Activated CD4-positive, alpha-beta T cell treated with anti-CD3 and anti-CD28 coated beads, Interleukin-2, amount 10 ng/mL, durations not matched to agents 24 days and 14 days (primary cell): ENCODE data around the gene PPP2R5A. TPM values are rescaled to one million over a fixed set of nuclear protein-coding genes. Genes with fewer than 3 reads are reported as not detected.
A peak's percentile ranks its signal among the peaks of the same experiment; 100 is the strongest.

Source experiments
- DNase-seq: peaks from one replicate; pipeline ENCODE4 v3.0.0; 2022
- H3K27ac Mint-ChIP-seq: one replicate; pipeline ENCODE4 v1.8.0; 2022; ENCODE audit warnings: mild to moderate bottlenecking, mixed read lengths
- H3K27me3 Mint-ChIP-seq: one replicate; pipeline ENCODE4 v1.8.0; 2022; ENCODE audit warnings: mixed read lengths
- H3K36me3 Mint-ChIP-seq: one replicate; pipeline ENCODE4 v1.8.0; 2022; ENCODE audit warnings: low read depth, mild to moderate bottlenecking, mixed read lengths
- H3K4me1 Mint-ChIP-seq: one replicate; pipeline ENCODE4 v1.8.0; 2021; ENCODE audit warnings: mixed read lengths
- H3K4me3 Mint-ChIP-seq: one replicate; pipeline ENCODE4 v1.8.0; 2022; ENCODE audit warnings: mild to moderate bottlenecking, moderate library complexity, mixed read lengths
- H3K9me3 Mint-ChIP-seq: one replicate; pipeline ENCODE4 v1.8.0; 2021; ENCODE audit warnings: mixed read lengths
- intact Hi-C: fragments of 100-400 bp; cut with micrococcal nuclease; formaldehyde crosslinking; loops from one replicate; pipeline ENCODE4 v1.15.1; 2023
- total RNA-seq: library from RNA; stranded (reverse); gene quantifications from 2 replicates; pipeline ENCODE4 v1.2.3, GENCODE V29; 2022

PPP2R5A gene
- total RNA-seq, 1 donor from 2014 or later = 44.4 TPM

DNA sequence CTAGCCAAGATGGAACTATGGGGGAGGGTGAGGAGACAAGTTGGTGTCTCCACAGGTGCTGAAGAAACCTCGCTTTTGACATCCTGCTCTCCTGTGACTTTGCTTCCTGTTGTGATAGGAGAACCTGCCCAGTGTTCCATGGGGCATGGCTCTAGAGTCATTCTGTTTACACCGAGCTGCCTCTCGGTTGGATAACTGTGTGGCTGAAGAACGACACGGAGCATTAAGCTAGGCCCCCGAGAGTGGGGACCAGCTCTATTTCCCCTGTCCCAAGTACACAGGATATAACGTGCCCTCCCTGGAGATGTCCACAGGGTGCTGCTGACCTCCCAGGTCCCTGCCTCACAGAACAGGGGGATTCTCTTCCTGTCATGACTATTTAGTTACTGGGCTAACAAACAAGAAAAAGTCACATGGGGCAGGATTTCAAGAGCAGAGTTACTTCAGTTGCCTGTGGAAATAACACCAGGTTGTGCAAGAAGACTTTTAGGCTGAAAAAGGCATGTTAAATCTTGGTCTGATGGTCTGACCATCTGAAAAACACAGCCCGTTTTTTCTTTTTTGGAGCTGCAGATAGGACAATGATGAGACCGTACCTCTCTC, 29.4 kb upstream of the PPP2R5A start:
- H3K27ac Mint-ChIP-seq = peak overlapping the region; percentile 87
- peak overlapping the region; percentile 69 for H3K4me3 Mint-ChIP-seq

DNA sequence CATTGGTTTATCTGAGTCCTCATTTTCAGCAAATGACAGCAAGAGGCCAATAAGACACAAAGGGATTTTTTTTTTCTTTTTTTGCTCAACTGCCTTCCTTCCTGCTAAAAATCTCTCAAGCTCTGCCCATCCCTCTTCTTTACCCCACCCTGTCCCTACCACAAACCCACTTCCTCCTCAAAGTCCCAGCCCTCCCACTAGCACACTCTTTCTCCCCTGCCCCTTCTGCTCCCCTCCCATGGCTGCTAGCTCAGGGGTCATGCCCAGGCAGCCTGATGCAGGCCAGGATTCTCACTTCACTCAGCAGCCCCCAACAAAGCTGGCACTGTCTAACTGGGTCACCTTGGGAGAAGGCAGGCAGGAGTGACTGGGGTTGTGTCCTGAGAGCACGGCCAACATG, 28.8 kb upstream of the PPP2R5A start:
- H3K27ac Mint-ChIP-seq = peak overlapping the region; percentile 87
- peak; percentile 87 for DNase-seq
- H3K27me3 Mint-ChIP-seq = no peaks in the 10 kb centered on the region
- H3K4me3 Mint-ChIP-seq = peak overlapping the region; percentile 69
- intact Hi-C loops = no loop called here
- no peaks in the 10 kb centered on the region for H3K9me3 Mint-ChIP-seq
- H3K36me3 Mint-ChIP-seq = peaks cover 2% of the 10 kb centered on the region
- peaks cover 51% of the 10 kb centered on the region for H3K4me1 Mint-ChIP-seq

More for the DNA sequence above, 29.4 kb upstream of the PPP2R5A start:
- intact Hi-C loops = loop anchor here (2.0 kb wide), 1 partner anchor 29 kb away; the partner anchor contains the start of gene PPP2R5A
- Mint-ChIP-seq H3K36me3 (peaks cover 2% of the 10 kb centered on the region), H3K4me1 (peaks cover 49% of the 10 kb centered on the region), H3K9me3 (peaks cover 3% of the 10 kb centered on the region), H3K27me3 (peaks cover 2% of the 10 kb centered on the region)
- peak; percentile 67 for DNase-seq

GRCh38 chr1:212257157-212257556, 28.1 kb upstream of the PPP2R5A start:
- intact Hi-C loops = no loop called here
- H3K36me3 Mint-ChIP-seq = peaks cover 2% of the 10 kb centered on the region
- no peak overlapping the region for H3K4me3 Mint-ChIP-seq
- no peak for DNase-seq
- no peaks in the 10 kb centered on the region for H3K9me3 Mint-ChIP-seq
- no peaks in the 10 kb centered on the region for H3K27me3 Mint-ChIP-seq
- H3K27ac Mint-ChIP-seq = no peak overlapping the region
- H3K4me1 Mint-ChIP-seq = peaks cover 54% of the 10 kb centered on the region

- Mint-ChIP-seq H3K9me3 (no peaks in the 10 kb centered on the region), H3K27ac (no peak overlapping the region), H3K27me3 (no peaks in the 10 kb centered on the region), H3K36me3 (peaks cover 2% of the 10 kb centered on the region), H3K4me1 (peaks cover 42% of the 10 kb centered on the region), H3K4me3 (no peak overlapping the region)
- intact Hi-C loops = loop anchor here (2.0 kb wide), 1 partner anchor 41 kb away; no protein-coding TSS in a partner anchor
- DNase-seq = no peak
These were observed 25.3 kb upstream of the PPP2R5A start for GRCh38 chr1:212259693-212260480.

GRCh38 chr1:212260557-212261355, 24.5 kb upstream of the PPP2R5A start:
- H3K27me3 Mint-ChIP-seq = no peaks in the 10 kb centered on the region
- H3K4me3 Mint-ChIP-seq = no peak overlapping the region
- H3K36me3 Mint-ChIP-seq = peaks cover 2% of the 10 kb centered on the region
- peak; percentile 75 for DNase-seq
- intact Hi-C loops = loop anchor here (2.0 kb wide), 1 partner anchor 42 kb away; no protein-coding TSS in a partner anchor
- peak overlapping the region; percentile 73 for H3K27ac Mint-ChIP-seq
- H3K9me3 Mint-ChIP-seq = no peaks in the 10 kb centered on the region
- peaks cover 34% of the 10 kb centered on the region for H3K4me1 Mint-ChIP-seq

GRCh38 chr1:212261361-212261929, 23.8 kb upstream of the PPP2R5A start:
- H3K27ac Mint-ChIP-seq = peak overlapping the region; percentile 73
- no peak overlapping the region for H3K4me3 Mint-ChIP-seq
- no peaks in the 10 kb centered on the region for H3K27me3 Mint-ChIP-seq
- DNase-seq = no peak
- H3K9me3 Mint-ChIP-seq = no peaks in the 10 kb centered on the region
- intact Hi-C loops = loop anchor here (2.0 kb wide), 1 partner anchor 43 kb away; no protein-coding TSS in a partner anchor
- peaks cover 27% of the 10 kb centered on the region for H3K4me1 Mint-ChIP-seq
- peaks cover 2% of the 10 kb centered on the region for H3K36me3 Mint-ChIP-seq

- no peak for DNase-seq
- no peak overlapping the region for H3K4me3 Mint-ChIP-seq
- H3K4me1 Mint-ChIP-seq = peaks cover 8% of the 10 kb centered on the region
- no peak overlapping the region for H3K27ac Mint-ChIP-seq
- no peaks in the 10 kb centered on the region for H3K9me3 Mint-ChIP-seq
- peaks cover 3% of the 10 kb centered on the region for H3K36me3 Mint-ChIP-seq
- intact Hi-C loops = no loop called here
- peaks cover 24% of the 10 kb centered on the region for H3K27me3 Mint-ChIP-seq
These were observed 18.2 kb upstream of the PPP2R5A start for GRCh38 chr1:212267017-212267416.

DNA sequence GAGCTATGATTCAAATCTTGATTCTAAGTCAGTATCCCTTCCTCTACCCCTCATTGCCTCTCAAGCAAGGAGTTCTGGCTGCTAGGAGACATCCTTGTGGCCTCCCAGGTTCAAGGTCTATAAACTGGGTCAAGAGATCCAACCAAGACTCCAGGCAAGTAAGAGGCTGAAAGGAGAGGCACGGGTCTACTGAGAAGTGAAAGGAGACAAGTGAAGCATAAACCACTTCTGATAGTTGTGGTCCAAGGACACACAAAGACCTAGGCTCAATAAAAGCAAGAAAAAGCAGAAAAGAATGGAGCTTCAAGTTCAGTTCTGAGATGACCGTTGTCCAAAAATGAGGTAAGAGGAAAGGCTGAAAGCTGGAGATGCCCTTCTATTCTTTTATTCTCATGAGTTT, 17.8 kb upstream of the PPP2R5A start:
- no peaks in the 10 kb centered on the region for H3K9me3 Mint-ChIP-seq
- intact Hi-C loops = no loop called here
- no peak overlapping the region for H3K27ac Mint-ChIP-seq
- no peak for DNase-seq
- peaks cover 24% of the 10 kb centered on the region for H3K27me3 Mint-ChIP-seq
- no peak overlapping the region for H3K4me3 Mint-ChIP-seq
- H3K36me3 Mint-ChIP-seq = peaks cover 3% of the 10 kb centered on the region
- peaks cover 6% of the 10 kb centered on the region for H3K4me1 Mint-ChIP-seq

- intact Hi-C loops = no loop called here
- Mint-ChIP-seq H3K4me1 (peaks cover 6% of the 10 kb centered on the region), H3K36me3 (peaks cover 3% of the 10 kb centered on the region), H3K27ac (no peak overlapping the region), H3K9me3 (no peaks in the 10 kb centered on the region), H3K27me3 (peaks cover 24% of the 10 kb centered on the region), H3K4me3 (no peak overlapping the region)
- DNase-seq = no peak
These were observed 15.9 kb upstream of the PPP2R5A start for GRCh38 chr1:212269306-212269705.

DNA sequence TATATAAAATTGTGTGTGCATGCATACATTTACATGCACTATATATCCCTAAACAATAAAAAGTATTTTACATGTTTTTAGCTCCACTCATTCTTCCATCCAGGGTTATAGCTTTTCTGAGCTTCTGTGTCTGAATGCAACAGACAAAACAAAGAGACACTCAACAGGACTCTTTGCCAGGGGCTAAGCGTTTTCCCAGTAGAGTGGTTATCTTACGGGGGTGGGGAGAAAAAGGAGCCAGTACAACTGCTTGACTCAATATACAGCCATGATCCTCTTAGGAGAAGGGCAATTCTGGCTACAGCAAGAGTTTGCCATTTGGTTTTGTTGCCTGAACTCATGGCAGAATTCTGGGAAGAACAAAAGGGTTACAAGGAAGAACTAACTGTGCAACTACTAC, 14.6 kb upstream of the PPP2R5A start:
- H3K4me3 Mint-ChIP-seq = no peak overlapping the region
- no peak for DNase-seq
- no peak overlapping the region for H3K27ac Mint-ChIP-seq
- peaks cover 24% of the 10 kb centered on the region for H3K27me3 Mint-ChIP-seq
- H3K4me1 Mint-ChIP-seq = peaks cover 6% of the 10 kb centered on the region
- H3K9me3 Mint-ChIP-seq = no peaks in the 10 kb centered on the region
- intact Hi-C loops = no loop called here
- peaks cover 3% of the 10 kb centered on the region for H3K36me3 Mint-ChIP-seq

DNA sequence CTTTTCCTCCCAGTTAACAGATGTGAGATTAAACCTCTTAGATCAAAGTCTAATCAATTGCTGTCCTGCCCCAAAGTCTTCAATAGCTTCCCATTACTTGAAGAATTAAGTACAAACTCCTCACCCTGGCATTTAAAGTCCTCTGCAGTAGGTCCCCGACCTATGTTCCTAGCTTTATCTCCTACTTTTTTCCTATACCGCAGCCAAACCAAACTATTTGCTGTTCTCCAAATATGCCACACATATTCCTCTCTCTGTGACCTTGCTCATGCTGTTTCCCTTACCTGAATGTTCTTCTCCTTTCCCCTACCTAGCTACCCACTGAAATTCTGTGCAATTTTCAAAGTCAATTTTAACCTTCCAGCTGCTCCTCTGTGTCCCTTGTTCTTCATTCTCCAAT, 14.0 kb upstream of the PPP2R5A start:
- intact Hi-C loops = no loop called here
- H3K4me1 Mint-ChIP-seq = peaks cover 6% of the 10 kb centered on the region
- no peak overlapping the region for H3K4me3 Mint-ChIP-seq
- DNase-seq = no peak
- no peaks in the 10 kb centered on the region for H3K9me3 Mint-ChIP-seq
- H3K27ac Mint-ChIP-seq = no peak overlapping the region
- peaks cover 3% of the 10 kb centered on the region for H3K36me3 Mint-ChIP-seq
- peaks cover 24% of the 10 kb centered on the region for H3K27me3 Mint-ChIP-seq

GRCh38 chr1:212271823-212272485, 13.3 kb upstream of the PPP2R5A start:
- no peak overlapping the region for H3K27ac Mint-ChIP-seq
- peaks cover 5% of the 10 kb centered on the region for H3K4me1 Mint-ChIP-seq
- intact Hi-C loops = no loop called here
- no peaks in the 10 kb centered on the region for H3K9me3 Mint-ChIP-seq
- peaks cover 24% of the 10 kb centered on the region for H3K27me3 Mint-ChIP-seq
- H3K4me3 Mint-ChIP-seq = no peak overlapping the region
- no peak for DNase-seq
- H3K36me3 Mint-ChIP-seq = peaks cover 3% of the 10 kb centered on the region

DNA sequence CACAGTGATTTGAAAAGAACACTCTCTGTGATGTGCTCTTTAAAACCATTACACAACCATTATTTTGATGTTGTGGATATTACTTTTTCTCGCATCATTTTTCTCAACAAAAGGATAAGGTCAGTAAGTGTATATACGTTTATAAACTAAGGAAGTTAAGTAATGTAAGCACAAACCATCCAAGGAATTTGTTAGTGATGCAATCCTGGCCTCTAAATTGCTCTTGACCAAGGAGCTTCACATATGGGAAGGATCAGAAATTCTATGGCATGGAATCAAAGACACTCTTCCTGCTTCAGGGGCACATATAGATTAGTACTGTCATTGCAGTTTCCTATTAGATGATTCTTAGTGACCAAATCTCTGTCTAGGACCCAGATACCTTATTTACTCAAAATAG, 3.6 kb upstream of the PPP2R5A start:
- Mint-ChIP-seq H3K4me3 (no peak overlapping the region), H3K4me1 (peaks cover 11% of the 10 kb centered on the region), H3K9me3 (no peaks in the 10 kb centered on the region), H3K36me3 (peaks cover 1% of the 10 kb centered on the region), H3K27me3 (peaks cover 4% of the 10 kb centered on the region), H3K27ac (no peak overlapping the region)
- intact Hi-C loops = loop anchor here (10.0 kb wide), 1 partner anchor 447 kb away; the partner anchor contains the start of gene LPGAT1
- no peak for DNase-seq
